SK-N-SH treated with all-trans-retinoic acid at 6 μM for 48 hours (cell line): ENCODE results near the gene SLC2A11.
"Not testable (repeated sequence)": the region's sequence is repeated elsewhere in the genome, so short reads cannot be mapped to it uniquely, and the experiment has no call there.

Experiments used
- ATAC-seq: fragments of 200-7000 bp; cut with Tn5 transposase; 3 replicates; pipeline ENCODE4 v1.9.1; 2020; ENCODE audit warnings: mild to moderate bottlenecking, moderate library complexity
- ARNTL ChIP-seq: fragments of 450-650 bp; formaldehyde crosslinking; IDR thresholded peaks from 2 replicates; pipeline ENCODE4 v1.5.0; 2020; ENCODE audit warnings: low read depth, mild to moderate bottlenecking, moderate library complexity, borderline replicate concordance
- CSDC2 ChIP-seq: fragments of 250-450 bp; sonication (Bioruptor Pico); IDR thresholded peaks from 2 replicates; pipeline ENCODE4 v1.5.0; 2020; ENCODE audit warnings: mild to moderate bottlenecking, moderate library complexity
- CSRNP3 ChIP-seq: fragments of 250-450 bp; sonication (Bioruptor Pico); IDR thresholded peaks from 2 replicates; pipeline ENCODE4 v1.5.1; 2021; ENCODE audit warnings: mild to moderate bottlenecking, moderate library complexity
- ESRRG ChIP-seq: fragments of 250-450 bp; sonication (Bioruptor Pico); IDR thresholded peaks from 2 replicates; pipeline ENCODE4 v1.6.1; 2021; ENCODE audit warnings: mild to moderate bottlenecking
- GLIS3 ChIP-seq: fragments of 250-450 bp; sonication (Bioruptor Pico); IDR thresholded peaks from 2 replicates; pipeline ENCODE4 v1.5.0; 2020; ENCODE audit warnings: mild to moderate bottlenecking, moderate library complexity
- ISL1 ChIP-seq: fragments of 250-450 bp; sonication (Bioruptor Pico); IDR thresholded peaks from 2 replicates; pipeline ENCODE4 v2.1.2; 2022; ENCODE audit warnings: mild to moderate bottlenecking, moderate library complexity
- OSR1 ChIP-seq: fragments of 250-450 bp; sonication (Bioruptor Pico); IDR thresholded peaks from 2 replicates; pipeline ENCODE4 v1.8.0; 2022; ENCODE audit warnings: moderate library complexity, mild to moderate bottlenecking, inconsistent platforms
- PATZ1 ChIP-seq: fragments of 250-450 bp; sonication (Bioruptor Pico); IDR thresholded peaks from 2 replicates; pipeline ENCODE4 v1.8.0; 2020; ENCODE audit warnings: mild to moderate bottlenecking, moderate library complexity, borderline replicate concordance
- POU6F1 ChIP-seq: fragments of 250-450 bp; sonication (Bioruptor Pico); IDR thresholded peaks from 2 replicates; pipeline ENCODE4 v1.8.0; 2021; ENCODE audit warnings: low read depth, mild to moderate bottlenecking, moderate library complexity, borderline replicate concordance
- RARB ChIP-seq: fragments of 250-450 bp; sonication (Bioruptor Pico); IDR thresholded peaks from 2 replicates; pipeline ENCODE4 v1.8.0; 2021; ENCODE audit warnings: mild to moderate bottlenecking, moderate library complexity
- SNAI2 ChIP-seq: fragments of 250-450 bp; sonication (Bioruptor Pico); IDR thresholded peaks from 2 replicates; pipeline ENCODE4 v1.5.0; 2020; ENCODE audit warnings: mild to moderate bottlenecking, moderate library complexity
- TCF4 ChIP-seq: fragments of 250-450 bp; sonication (Bioruptor Pico); IDR thresholded peaks from 2 replicates; pipeline ENCODE4 v1.8.0; 2021; ENCODE audit warnings: mild to moderate bottlenecking, moderate library complexity, borderline replicate concordance
- TOX ChIP-seq: fragments of 250-450 bp; sonication (Bioruptor Pico); IDR thresholded peaks from 2 replicates; pipeline ENCODE4 v1.8.0; 2021; ENCODE audit warnings: mild to moderate bottlenecking, moderate library complexity, borderline replicate concordance
- ZFP3 ChIP-seq: fragments of 250-450 bp; sonication (Bioruptor Pico); IDR thresholded peaks from 2 replicates; pipeline ENCODE4 v1.5.0; 2020; ENCODE audit warnings: mild to moderate bottlenecking, moderate library complexity
- ZFP30 ChIP-seq: fragments of 450-650 bp; formaldehyde crosslinking; IDR thresholded peaks from 2 replicates; pipeline ENCODE4 v1.5.0; 2022; ENCODE audit warnings: mild to moderate bottlenecking, moderate library complexity
- ZNF565 ChIP-seq: fragments of 450-650 bp; formaldehyde crosslinking; conservative IDR thresholded peaks from 2 replicates; pipeline ENCODE4 v1.5.0; 2020; ENCODE audit warnings: low read depth, mild to moderate bottlenecking, moderate library complexity
- ZNF70 ChIP-seq: fragments of 450-650 bp; formaldehyde crosslinking; IDR thresholded peaks from 2 replicates; pipeline ENCODE4 v1.5.0; 2020; ENCODE audit warnings: mild to moderate bottlenecking, moderate library complexity
- ZNF8 ChIP-seq: fragments of 450-650 bp; formaldehyde crosslinking; IDR thresholded peaks from 2 replicates; pipeline ENCODE4 v1.5.0; 2020; ENCODE audit warnings: mild to moderate bottlenecking, moderate library complexity
- TF ChIP-seq, protein P1 (sequence below): fragments of 250-450 bp; sonication (Bioruptor Pico); IDR thresholded peaks from 2 replicates; pipeline ENCODE4 v1.5.0; 2020; ENCODE audit warnings: mild to moderate bottlenecking, moderate library complexity

The SLC2A11 gene

GRCh38 chr22:23859201-23859600 is 1.5 kb downstream of the SLC2A11 start (continued):
- TF ChIP-seq ZNF8 (CRISPR knock-in tag) (no peak), POU6F1 (CRISPR knock-in tag) (no peak), OSR1 (no peak), SNAI2 (CRISPR knock-in tag) (no peak), ZFP3 (no peak), CSRNP3 (CRISPR knock-in tag) (no peak), TOX (CRISPR knock-in tag) (no peak), ZFP30 (no peak), GLIS3 (CRISPR knock-in tag) (no peak)
- TF ChIP-seq, all 23 proteins: peak for 0

GRCh38 chr22:23860187-23860586 is 2.5 kb downstream of the SLC2A11 start:
- ATAC-seq = not testable (repeated sequence)

- TF ChIP-seq TCF4 (CRISPR knock-in tag) (no peak), ZNF8 (CRISPR knock-in tag) (no peak), TOX (CRISPR knock-in tag) (no peak), ZNF565 (CRISPR knock-in tag) (no peak), ARNTL (CRISPR knock-in tag) (no peak), SNAI2 (CRISPR knock-in tag) (no peak), ZNF70 (no peak), ZFP30 (no peak), ISL1 (no peak), GLIS3 (CRISPR knock-in tag) (no peak), ESRRG (no peak)
- TF ChIP-seq, protein P1, sequence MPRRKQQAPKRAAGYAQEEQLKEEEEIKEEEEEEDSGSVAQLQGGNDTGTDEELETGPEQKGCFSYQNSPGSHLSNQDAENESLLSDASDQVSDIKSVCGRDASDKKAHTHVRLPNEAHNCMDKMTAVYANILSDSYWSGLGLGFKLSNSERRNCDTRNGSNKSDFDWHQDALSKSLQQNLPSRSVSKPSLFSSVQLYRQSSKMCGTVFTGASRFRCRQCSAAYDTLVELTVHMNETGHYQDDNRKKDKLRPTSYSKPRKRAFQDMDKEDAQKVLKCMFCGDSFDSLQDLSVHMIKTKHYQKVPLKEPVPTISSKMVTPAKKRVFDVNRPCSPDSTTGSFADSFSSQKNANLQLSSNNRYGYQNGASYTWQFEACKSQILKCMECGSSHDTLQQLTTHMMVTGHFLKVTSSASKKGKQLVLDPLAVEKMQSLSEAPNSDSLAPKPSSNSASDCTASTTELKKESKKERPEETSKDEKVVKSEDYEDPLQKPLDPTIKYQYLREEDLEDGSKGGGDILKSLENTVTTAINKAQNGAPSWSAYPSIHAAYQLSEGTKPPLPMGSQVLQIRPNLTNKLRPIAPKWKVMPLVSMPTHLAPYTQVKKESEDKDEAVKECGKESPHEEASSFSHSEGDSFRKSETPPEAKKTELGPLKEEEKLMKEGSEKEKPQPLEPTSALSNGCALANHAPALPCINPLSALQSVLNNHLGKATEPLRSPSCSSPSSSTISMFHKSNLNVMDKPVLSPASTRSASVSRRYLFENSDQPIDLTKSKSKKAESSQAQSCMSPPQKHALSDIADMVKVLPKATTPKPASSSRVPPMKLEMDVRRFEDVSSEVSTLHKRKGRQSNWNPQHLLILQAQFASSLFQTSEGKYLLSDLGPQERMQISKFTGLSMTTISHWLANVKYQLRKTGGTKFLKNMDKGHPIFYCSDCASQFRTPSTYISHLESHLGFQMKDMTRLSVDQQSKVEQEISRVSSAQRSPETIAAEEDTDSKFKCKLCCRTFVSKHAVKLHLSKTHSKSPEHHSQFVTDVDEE = no peak
- peak; percentile 40 for ATAC-seq
Observed at GRCh38 chr22:23862103-23862502, 4.4 kb downstream of the SLC2A11 start.

DNA sequence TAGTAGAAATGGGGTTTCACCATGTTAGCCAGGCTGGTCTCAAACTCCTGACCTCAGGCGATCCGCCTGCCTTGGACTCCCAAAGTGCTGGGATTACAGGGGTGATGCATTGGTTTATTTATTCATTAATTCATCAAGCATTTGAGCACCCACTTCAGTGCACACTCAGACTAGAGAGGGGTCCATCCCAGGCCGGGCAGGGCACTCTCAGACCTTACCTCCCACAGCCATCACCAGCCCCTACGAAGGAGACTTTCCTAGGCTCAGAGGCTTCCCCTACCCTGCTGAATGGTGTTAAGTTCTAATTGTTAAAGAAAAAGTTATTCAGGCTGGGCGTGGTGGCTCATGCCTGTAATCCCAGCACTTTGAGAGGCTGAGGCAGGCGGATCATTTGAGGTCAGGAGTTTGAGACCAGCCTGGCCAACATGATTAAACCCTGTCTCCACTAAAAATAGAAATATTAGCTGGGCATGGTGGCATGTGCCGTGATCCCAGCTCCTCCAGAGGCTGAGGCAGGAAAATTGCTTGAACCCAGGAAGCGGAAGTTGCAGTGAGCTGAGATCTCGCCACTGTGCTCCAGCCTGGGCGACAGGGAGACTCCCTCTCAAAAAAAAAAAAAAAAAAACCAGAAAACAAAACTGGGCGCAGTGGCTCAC is 7.0 kb downstream of the SLC2A11 start:
- ATAC-seq = not testable (repeated sequence)

DNA sequence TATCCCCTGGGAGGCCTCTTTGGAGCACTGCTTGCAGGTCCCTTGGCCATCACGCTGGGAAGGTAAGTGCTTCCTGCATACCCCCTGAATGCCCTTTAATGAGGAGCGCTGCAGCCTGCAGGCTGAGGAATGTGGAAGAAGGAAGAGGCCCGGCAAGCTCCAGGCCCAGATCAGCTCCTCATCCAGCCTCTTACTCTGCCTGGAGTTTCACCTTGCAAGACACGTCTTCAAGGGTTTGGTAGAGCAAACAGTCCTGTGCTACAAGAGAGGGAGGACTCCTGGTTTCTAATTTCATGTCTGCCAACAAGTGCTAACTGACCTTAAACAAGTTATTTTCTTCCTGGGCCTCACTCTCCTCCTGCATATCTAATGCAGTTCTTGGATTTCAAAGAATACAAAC is 10.9 kb downstream of the SLC2A11 start:
- TF ChIP-seq ZNF8 (CRISPR knock-in tag) (no peak), GLIS3 (CRISPR knock-in tag) (no peak), PATZ1 (CRISPR knock-in tag) (no peak), CSDC2 (CRISPR knock-in tag) (no peak), SNAI2 (CRISPR knock-in tag) (no peak), ZNF565 (CRISPR knock-in tag) (no peak), OSR1 (no peak), RARB (CRISPR knock-in tag) (no peak), TCF4 (CRISPR knock-in tag) (no peak), ZFP30 (no peak), ISL1 (no peak), CSRNP3 (CRISPR knock-in tag) (no peak), TOX (CRISPR knock-in tag) (no peak), ARNTL (CRISPR knock-in tag) (no peak)
- TF ChIP-seq, protein P1 = no peak
- no peak for ATAC-seq
